Common myeloid progenitor, CD34-positive (primary cell): ENCODE measurements around the gene S100A12.
"Not testable (repeated sequence)": the region's sequence is repeated elsewhere in the genome, so short reads cannot be mapped to it uniquely, and the experiment has no call there.

Experiments
- CTCF ChIA-PET: fragments of 350-600 bp; sonication (Branson Sonifier 250); formaldehyde crosslinking; loops from one replicate; lab custom pipeline; 2021; ENCODE audit warnings: antibody characterized with exemption; lab: Charles Lee
- POLR2A ChIA-PET: fragments of 350-600 bp; sonication (Branson Sonifier 250); formaldehyde crosslinking; loops from one replicate; lab custom pipeline; 2021; ENCODE audit warnings: antibody characterized with exemption; lab: Charles Lee
- DNase-seq, 3 donors: peaks; one replicate each; pipeline versions ENCODE4 v3.0.0 to v3.0.0-alpha.2; 2013
- H3K27ac ChIP-seq, 2 experiments: 1 replicate in 1 of 2; 2 replicates in 1 of 2; pipeline ENCODE4 v1.7.0; 2013; ENCODE audit warnings: inconsistent platforms in 2 of 2, low read length in 2 of 2, mild to moderate bottlenecking in 2 of 2, low read depth in 1 of 2, moderate library complexity in 1 of 2; ENCODE audit not compliant: severe bottlenecking in 2 of 2, insufficient read depth in 1 of 2, poor library complexity in 1 of 2
- H3K27me3 ChIP-seq, 5 experiments: replicated peaks in 2 of 5; 1 replicate in 3 of 5; 2 replicates in 2 of 5; pipeline versions ENCODE4 v1.6.1 to v1.7.0; 2013; ENCODE audit warnings: low read length in 4 of 5, mild to moderate bottlenecking in 2 of 5, moderate library complexity in 2 of 5, inconsistent platforms in 1 of 5; ENCODE audit not compliant: insufficient read depth in 5 of 5, control insufficient read depth in 4 of 5
- H3K36me3 ChIP-seq, 4 experiments: 1 replicate in 2 of 4; 2 replicates in 2 of 4; pipeline versions ENCODE4 v1.6.1 to v1.7.0; 2013; ENCODE audit warnings: low read length in 3 of 4, control low read depth in 1 of 4, mild to moderate bottlenecking in 1 of 4; ENCODE audit not compliant: control insufficient read depth in 4 of 4, insufficient read depth in 4 of 4
- H3K4me1 ChIP-seq, 4 experiments: 1 replicate in 3 of 4; 2 replicates in 1 of 4; pipeline versions ENCODE4 v1.6.1 to v1.7.1; 2013; ENCODE audit warnings: low read length in 3 of 4, mild to moderate bottlenecking in 3 of 4, control low read depth in 1 of 4, inconsistent platforms in 1 of 4, moderate library complexity in 1 of 4; ENCODE audit not compliant: control insufficient read depth in 4 of 4, insufficient read depth in 4 of 4; ENCODE audit errors: control extremely low read depth in 1 of 4
- H3K4me3 ChIP-seq, 7 experiments: 1 replicate in 4 of 7; 2 replicates in 3 of 7; pipeline versions ENCODE4 v1.5.1 to v1.7.0; 2013; ENCODE audit warnings: mild to moderate bottlenecking in 7 of 7, low read length in 6 of 7, moderate library complexity in 6 of 7, inconsistent platforms in 2 of 7, low read depth in 2 of 7, control low read depth in 1 of 7; ENCODE audit not compliant: insufficient read depth in 4 of 7, control insufficient read depth in 1 of 7; ENCODE audit errors: extremely low read depth in 1 of 7
- H3K9me3 ChIP-seq, 5 experiments: 1 replicate in 4 of 5; 2 replicates in 1 of 5; pipeline versions ENCODE4 v1.6.1 to v1.7.1; 2013; ENCODE audit warnings: low read length in 4 of 5, mild to moderate bottlenecking in 2 of 5, inconsistent platforms in 1 of 5, low read depth in 1 of 5, moderate library complexity in 1 of 5; ENCODE audit not compliant: control insufficient read depth in 4 of 5, insufficient read depth in 2 of 5; ENCODE audit errors: control extremely low read depth in 1 of 5
- WGBS: methylation state at CpG from one replicate; pipeline ENCODE4 v1.1.5; 2013; ENCODE audit not compliant: insufficient coverage; 5-methylcytosine and 5-hydroxymethylcytosine counted together

Gene S100A12

DNA sequence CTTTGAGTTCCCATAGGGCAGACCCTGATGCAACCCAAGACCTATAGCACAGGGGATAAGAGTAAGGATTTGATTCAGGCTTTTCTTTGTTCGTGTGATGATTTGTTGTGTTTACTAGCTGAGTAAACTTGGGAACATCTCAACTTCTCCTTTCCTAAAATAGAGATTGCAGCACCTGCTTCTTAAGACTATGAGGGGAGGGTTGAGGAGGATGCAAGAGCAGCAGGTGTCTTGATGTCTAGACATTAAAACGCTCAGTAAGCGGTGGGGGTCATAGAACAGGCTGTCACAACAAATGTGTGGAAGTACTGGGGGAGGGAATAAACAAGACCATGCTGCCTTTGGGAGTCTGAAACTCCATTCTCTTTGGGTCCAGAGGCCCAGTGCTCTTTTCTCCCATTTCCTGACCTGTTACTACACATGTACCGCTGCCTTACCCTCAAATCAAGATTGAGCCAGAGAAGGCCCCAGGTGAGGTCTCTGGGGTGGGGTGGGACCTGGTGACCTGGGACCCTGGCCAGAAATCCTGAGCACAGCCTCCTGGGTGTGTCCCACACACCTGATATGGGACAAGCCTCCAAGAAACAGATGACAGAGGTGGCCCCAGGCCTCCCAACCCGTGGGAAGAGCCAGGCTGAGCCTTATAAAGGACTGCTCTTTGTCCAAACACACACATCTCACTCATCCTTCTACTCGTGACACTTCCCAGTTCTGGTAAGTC is 40.6 kb upstream of the S100A12 start, which contains the start of gene S100A7A:
S100A7A (plus strand) TSS at position 671 of the 721 bp plus-strand sequence. CDS start 1,563 bp downstream, outside the sequence.
- ChIA-PET CTCF (interaction anchor here (1.2 kb wide), 1 partner anchor 11 kb away, joined by 3 read pairs; no protein-coding TSS in a partner anchor), POLR2A (no interaction called here)
- no peaks in the 10 kb centered on the region for H3K4me1 ChIP-seq
- H3K27me3 ChIP-seq = peaks cover 0 to 14% (median 0%) of the 10 kb centered on the region in 5 experiments
- H3K27ac ChIP-seq = no peak within 1 kb of the TSS
- DNase-seq = no peak
- WGBS = 84% methylated on average over 5 of the region's 6 CpGs
- no peaks in the 10 kb centered on the region for H3K36me3 ChIP-seq
- no peaks in the 10 kb centered on the region for H3K9me3 ChIP-seq
- no peak within 1 kb of the TSS for H3K4me3 ChIP-seq

DNA sequence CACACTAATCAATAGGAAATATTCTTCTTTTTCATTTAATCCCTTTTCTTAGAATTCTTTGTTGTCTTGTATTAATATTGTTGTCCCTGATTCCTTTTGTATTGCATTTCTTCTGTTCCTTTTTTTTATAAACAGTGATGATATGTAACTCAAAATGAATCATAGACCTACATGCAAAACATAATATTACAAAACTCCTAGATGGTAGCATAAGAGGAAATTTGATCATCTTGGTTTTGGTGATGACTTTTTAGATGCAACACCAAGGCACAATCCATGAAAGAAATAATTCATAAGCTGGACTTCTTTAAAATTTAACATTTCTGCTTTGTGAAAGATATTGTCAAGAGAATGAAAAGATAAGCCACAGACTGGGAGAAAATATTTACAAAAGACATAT is 38.5 kb upstream of the S100A12 start:
- H3K4me3 ChIP-seq, H3K4me1 ChIP-seq, H3K27me3 ChIP-seq, DNase-seq, CTCF ChIA-PET, H3K9me3 ChIP-seq, H3K36me3 ChIP-seq, POLR2A ChIA-PET, H3K27ac ChIP-seq: not testable (repeated sequence)

DNA sequence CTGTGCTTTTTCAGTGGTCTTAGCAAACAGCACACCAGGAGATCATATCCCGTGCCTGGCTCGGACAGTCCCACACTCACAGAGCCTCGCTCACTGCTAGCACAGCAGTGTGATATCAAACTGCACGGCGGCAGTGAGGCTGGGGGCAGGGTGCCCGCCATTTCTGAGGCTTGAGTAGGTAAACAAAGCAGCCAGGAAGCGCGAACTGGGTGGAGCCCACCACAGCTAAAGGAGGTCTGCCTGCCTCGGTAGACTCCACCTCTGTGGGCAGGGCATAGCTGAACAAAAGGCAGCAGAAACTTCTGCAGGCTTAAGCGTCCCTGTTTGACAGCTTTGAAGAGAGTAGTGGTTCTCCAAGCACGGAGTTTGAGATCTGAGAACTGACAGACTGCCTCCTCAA is 31.9 kb upstream of the S100A12 start:
- DNase-seq, H3K4me1 ChIP-seq, H3K27ac ChIP-seq, H3K9me3 ChIP-seq, H3K4me3 ChIP-seq, H3K36me3 ChIP-seq, POLR2A ChIA-PET, H3K27me3 ChIP-seq: not testable (repeated sequence)
- WGBS = 67% methylated on average over 8 of the region's 11 CpGs
- CTCF ChIA-PET = interaction anchor here (1.1 to 7.8 kb wide), 6 partner anchors 11 to 88 kb away, joined by 3 to 97 read pairs (median 6); partner anchors contain the start of genes S100A8 and S100A9

DNA sequence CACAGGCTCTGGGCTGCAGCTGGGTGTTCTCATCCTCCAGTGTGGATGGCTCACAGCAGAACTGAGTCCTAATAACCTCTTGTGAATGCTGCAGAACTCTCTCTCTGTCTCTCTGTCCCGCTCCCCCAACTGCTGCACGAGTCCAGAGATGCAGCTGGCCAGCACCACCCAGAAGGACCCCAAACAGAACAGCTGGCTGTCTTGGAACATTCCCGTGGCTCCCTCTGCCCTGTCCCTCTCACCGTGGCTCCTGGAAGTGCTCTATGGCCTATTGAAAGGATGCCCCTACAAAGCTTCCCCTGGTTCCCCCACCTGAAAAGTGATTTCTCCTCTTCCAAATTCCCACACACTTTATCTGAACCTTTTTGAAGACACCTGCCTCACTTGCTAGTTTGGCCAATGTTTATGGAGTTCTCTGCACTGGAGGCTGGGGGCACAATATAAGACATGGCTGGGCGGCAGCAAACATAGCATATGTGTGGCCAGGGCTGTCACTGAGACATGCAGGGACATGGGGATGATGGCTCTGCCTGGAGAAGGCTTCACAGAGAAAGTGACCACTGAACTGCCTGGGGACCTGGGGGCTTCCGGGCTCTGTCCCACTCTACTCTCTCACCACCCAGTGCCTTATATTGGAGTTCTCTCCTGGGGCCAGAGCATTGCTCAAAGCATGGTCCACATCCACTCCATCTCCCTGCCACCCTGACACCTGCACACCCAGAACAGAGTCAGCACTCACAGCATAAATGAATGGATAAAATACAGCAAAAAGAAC is 30.6 kb upstream of the S100A12 start:
- H3K9me3 ChIP-seq, H3K27me3 ChIP-seq, DNase-seq, H3K4me3 ChIP-seq, POLR2A ChIA-PET, H3K27ac ChIP-seq, H3K4me1 ChIP-seq, H3K36me3 ChIP-seq: not testable (repeated sequence)
- CTCF ChIA-PET = interaction anchor here (1.2 to 7.8 kb wide), 4 partner anchors 10 to 52 kb away, joined by 4 to 97 read pairs (median 6); partner anchors contain the start of genes S100A8 and S100A9
- WGBS = 87% methylated on average over 3 of the region's 6 CpGs

DNA sequence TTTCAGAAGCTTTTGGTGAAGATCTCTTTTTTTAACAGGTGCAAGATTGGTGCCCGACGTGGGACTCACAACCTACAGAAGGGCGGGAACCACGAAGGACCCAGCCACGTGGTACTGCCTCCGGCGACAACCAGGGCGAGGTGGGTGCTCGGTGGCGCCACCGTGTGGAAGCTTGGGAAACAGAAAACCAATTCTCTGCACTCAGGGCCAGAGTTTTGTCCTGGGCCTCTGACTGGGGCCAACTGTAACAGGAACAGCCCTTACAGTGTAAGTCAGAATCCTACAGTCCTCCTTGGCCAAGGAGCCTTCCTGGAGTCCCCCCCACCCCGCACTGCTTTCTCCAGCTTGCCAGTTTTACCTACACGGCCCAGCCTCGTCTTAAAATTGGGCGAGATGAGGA is 29.3 kb upstream of the S100A12 start:
- Histone ChIP-seq H3K4me1 (no peaks in the 10 kb centered on the region), H3K4me3 (no peak overlapping the region), H3K9me3 (no peaks in the 10 kb centered on the region), H3K27ac (no peak overlapping the region), H3K27me3 (peaks cover 0 to 4% (median 3%) of the 10 kb centered on the region in 5 experiments), H3K36me3 (no peaks in the 10 kb centered on the region)
- ChIA-PET POLR2A (no interaction called here), CTCF (interaction anchor here (1.1 to 7.8 kb wide), 4 partner anchors 11 to 56 kb away, joined by 3 to 97 read pairs (median 4); partner anchors contain the start of genes PGLYRP4 and S100A9)
- DNase-seq = peak; percentile 50 to 75 (median 72)
- 36% methylated on average over 15 of the region's 15 CpGs for WGBS

DNA sequence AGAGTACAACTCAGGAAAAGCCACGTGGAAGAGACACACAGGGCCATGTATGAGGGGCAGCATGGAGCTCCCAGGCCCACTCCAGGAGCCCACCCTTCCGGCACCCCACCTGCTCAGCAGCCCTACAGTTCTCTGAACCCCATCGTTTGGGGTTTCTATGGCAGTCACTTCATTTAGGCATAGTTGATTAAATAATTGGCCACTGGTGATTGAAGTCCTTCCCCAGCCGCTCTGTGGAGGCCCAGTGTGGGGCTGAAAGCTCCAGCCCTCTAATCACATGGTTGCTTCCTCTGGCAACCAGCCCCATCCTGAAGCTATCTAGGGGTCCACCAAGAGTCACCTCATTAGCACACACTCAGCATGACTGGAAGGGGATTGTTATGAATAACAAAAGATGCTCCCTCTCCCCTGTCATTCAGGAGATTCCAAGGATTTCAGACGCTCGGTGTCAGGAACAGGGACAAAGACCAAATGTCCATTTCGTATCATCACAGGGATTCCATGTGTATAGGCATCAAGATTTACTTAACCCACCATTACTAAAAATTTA is 28.7 kb upstream of the S100A12 start:
- Histone ChIP-seq H3K27me3 (peaks cover 0 to 3% (median 3%) of the 10 kb centered on the region in 5 experiments), H3K36me3 (no peaks in the 10 kb centered on the region), H3K9me3 (no peaks in the 10 kb centered on the region), H3K4me1 (no peaks in the 10 kb centered on the region), H3K4me3 (no peak overlapping the region), H3K27ac (no peak overlapping the region)
- ChIA-PET POLR2A (no interaction called here), CTCF (interaction anchor here (1.1 to 7.8 kb wide), 7 partner anchors 11 to 55 kb away, joined by 3 to 97 read pairs (median 3); partner anchors contain the start of genes PGLYRP4, S100A12, S100A8 and S100A9)
- no peak for DNase-seq
- 98% methylated on average over 6 of the region's 7 CpGs for WGBS
